GM04504 (cell line): Measurements from ENCODE around the gene U2AF1.
"Not testable (repeated sequence)": the region's sequence is repeated elsewhere in the genome, so short reads cannot be mapped to it uniquely, and the experiment has no call there.

Experiments used
- DNase-seq: peaks from one replicate; pipeline ENCODE4 v3.0.0-alpha.2; 2012; ENCODE audit warnings: low read depth

Gene U2AF1, protein sequence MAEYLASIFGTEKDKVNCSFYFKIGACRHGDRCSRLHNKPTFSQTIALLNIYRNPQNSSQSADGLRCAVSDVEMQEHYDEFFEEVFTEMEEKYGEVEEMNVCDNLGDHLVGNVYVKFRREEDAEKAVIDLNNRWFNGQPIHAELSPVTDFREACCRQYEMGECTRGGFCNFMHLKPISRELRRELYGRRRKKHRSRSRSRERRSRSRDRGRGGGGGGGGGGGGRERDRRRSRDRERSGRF

GRCh38 chr21:43106965-43107793 lies at the start of gene U2AF1:
U2AF1 (minus strand) TSS chr21:43107570; CDS start chr21:43107494, 76 bp downstream.
- DNase-seq, result not testable (repeated sequence)

- not testable (repeated sequence) for DNase-seq
Measured at GRCh38 chr21:43153601-43154000, 46.2 kb upstream of the U2AF1 start.

GRCh38 chr21:43149344-43149743 lies 42.0 kb upstream of the U2AF1 start:
- DNase-seq, result not testable (repeated sequence)

DNA sequence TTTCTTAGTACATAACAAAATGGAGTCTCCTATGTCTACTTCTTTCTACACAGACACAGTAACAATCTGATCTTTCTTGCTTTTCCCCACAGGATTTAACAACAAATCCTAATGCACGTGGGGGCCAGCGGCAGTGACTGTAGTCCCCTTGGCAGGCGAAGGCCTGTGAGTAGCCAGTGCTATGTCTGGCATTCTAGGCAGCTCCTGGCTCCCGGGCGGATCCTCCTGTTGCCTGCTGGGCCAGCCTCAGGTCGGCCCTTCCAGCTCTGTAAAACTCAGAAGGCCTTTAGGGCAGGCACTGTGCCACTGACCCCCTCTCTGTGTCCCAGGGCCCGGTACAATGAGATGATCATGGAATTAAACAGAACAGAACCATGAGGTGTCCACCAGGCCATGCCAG lies 40.6 kb upstream of the U2AF1 start:
- DNase-seq, result not testable (repeated sequence)

- DNase-seq, result not testable (repeated sequence)
Measured at GRCh38 chr21:43146637-43147036, 39.3 kb upstream of the U2AF1 start.

GRCh38 chr21:43141407-43141806 lies 34.0 kb upstream of the U2AF1 start:
- DNase-seq, result not testable (repeated sequence)

- not testable (repeated sequence) for DNase-seq
Measured at GRCh38 chr21:43138944-43139343, 31.6 kb upstream of the U2AF1 start.

GRCh38 chr21:43134520-43134919 lies 27.1 kb upstream of the U2AF1 start:
- DNase-seq, result not testable (repeated sequence)

DNA sequence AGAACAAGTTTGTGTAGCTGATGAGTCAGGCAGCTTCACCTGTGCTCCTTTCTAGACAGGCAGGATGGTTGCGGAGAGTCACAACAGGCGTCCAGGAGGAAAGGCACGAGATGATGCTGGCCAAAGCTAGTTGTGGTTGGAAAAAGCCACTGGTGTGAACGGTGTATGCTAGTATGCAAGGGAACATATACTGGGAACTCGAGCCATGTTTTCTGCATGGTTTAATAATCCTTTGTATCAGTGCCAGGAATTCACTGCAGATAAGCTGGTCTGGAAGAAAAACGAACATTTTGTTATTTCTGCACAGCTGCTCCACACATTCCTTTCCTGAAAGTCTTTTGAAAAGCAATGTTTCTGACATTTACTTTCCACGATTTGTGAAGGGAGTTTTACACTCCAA lies 22.7 kb upstream of the U2AF1 start:
- DNase-seq, result not testable (repeated sequence)

- DNase-seq, result not testable (repeated sequence)
Measured at GRCh38 chr21:43115956-43116355, 8.6 kb upstream of the U2AF1 start.

GRCh38 chr21:43114483-43114882 lies 7.1 kb upstream of the U2AF1 start:
- not testable (repeated sequence) for DNase-seq

DNA sequence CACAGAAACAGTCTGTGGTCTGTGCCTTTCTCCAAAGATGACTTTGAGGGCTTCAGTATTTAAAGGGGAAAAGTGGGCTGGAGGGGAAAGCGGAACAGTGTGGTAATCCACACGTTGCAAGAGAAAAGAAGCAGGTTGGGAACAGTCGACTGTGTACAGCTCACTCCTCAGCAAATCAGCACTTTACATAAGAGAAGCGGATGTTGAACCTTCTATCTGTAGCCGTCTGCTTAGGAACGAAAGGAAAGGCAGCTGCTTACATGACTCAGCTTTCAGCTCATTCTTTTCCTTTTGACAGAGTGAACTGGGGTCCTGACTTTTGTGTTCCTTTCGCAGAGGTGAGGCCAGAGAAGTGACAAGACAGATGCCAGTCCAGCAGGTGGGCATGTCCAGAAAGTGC lies 1.6 kb upstream of the U2AF1 start:
- DNase-seq, result not testable (repeated sequence)

GRCh38 chr21:43108177-43108576 lies 807 bp upstream of the U2AF1 start:
- DNase-seq, result not testable (repeated sequence)

GRCh38 chr21:43107794-43108137 lies 396 bp upstream of the U2AF1 start:
- not testable (repeated sequence) for DNase-seq

DNA sequence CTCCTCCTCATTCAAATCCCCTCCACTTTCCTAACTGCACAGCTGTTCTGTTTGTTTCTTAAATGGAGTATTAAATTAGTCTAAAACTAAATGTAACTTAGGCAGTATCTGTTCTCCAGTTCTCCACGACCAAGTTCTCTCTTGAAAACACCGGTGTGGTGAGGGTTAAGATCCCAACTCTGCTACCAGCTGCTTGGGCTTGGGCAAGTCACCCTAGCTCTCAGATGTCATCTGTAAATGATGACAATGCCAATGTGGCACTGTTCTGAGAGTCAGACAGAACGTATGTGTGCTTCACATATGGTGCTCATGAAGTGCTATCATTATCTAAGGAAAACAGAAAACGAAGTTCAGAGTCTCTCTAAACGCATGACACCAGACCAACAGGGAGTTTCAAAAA lies 2.7 kb downstream of the U2AF1 start:
- not testable (repeated sequence) for DNase-seq

DNA sequence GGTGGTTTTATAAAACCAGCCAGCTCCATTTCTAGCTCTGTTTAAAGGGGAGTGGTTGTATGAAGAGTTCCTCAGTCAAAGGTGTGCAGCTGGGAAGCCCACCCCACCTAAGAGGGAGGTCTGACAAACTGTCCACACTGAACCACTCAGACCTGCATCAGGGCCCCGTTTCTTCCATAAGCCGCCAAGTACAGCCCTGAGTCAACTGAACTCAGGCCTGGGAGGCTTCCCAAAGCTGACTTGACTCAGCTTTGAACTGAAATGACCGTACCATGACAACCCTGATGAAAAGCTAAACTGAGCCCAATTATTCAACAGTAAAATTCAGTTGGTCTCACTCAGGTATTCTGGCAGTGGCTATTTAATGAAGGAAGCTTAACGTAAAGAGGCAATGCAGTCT lies 5.1 kb downstream of the U2AF1 start:
- not testable (repeated sequence) for DNase-seq

- not testable (repeated sequence) for DNase-seq
Measured at GRCh38 chr21:43101676-43102075, 5.7 kb downstream of the U2AF1 start.

DNA sequence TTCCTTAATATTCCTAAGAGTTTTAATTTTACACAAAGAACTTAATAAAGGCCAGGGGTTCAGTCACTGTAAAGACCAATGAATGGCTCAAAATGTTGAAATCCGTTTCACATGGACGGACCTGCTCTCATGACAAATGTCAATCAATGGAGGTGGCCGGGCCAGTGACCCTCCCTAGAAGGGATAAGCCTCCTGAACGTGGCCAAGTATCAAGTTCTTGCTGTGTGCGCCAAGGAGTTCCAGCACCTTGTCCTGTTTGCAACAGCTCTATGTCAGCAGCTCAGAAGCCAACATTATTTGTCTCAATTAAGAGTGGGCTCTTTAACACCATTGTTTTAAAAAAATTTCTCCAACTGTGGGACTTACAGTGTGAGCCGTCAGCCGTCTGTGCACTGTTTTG lies 6.4 kb downstream of the U2AF1 start:
- DNase-seq, result not testable (repeated sequence)

GRCh38 chr21:43091979-43092614 lies 15.3 kb downstream of the U2AF1 start:
- not testable (repeated sequence) for DNase-seq

DNA sequence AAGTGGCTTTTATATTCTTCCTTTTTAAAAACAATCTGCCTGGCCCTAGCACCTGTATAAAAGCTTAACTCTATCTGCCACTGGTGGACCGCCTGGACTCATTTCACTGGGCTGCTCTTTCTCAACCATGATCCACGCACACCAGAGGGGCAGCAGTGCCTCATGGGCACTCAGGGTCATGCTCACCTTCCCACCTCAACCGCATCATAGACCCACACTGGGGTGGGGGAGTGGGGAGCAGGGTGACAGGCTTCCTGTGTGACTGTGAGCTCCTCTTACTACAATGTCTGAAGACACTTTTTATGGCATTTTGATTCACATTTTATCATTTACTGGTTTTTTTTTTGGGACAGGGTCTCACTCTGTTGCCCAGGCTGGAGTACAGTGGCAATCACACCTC lies 16.4 kb downstream of the U2AF1 start:
- DNase-seq, result not testable (repeated sequence)

- DNase-seq, result not testable (repeated sequence)
Measured at GRCh38 chr21:43089463-43089862, 17.9 kb downstream of the U2AF1 start.

- DNase-seq, result not testable (repeated sequence)
Measured at GRCh38 chr21:43082587-43083300, 24.6 kb downstream of the U2AF1 start.
